Measurements from ENCODE around the gene VPS51. TPM values are rescaled to one million over a fixed set of nuclear protein-coding genes. Genes with fewer than 3 reads are reported as not detected.

VPS51 gene
- total and polyA plus RNA-seq, 9 of the 15 experiments (the other 6 are each of a cell fraction or from before 2014, with no cell fraction given), result 1.8 to 143 (median 46.8) TPM

- TF ChIP-seq ASH1L (IDR thresholded peaks at IDR 0.05; ENCODE audit: borderline replicate concordance, low read depth, partially characterized antibody) (no peak), SMARCA5 (IDR thresholded peaks at IDR 0.05) (no peak), NCOA4 (IDR thresholded peaks at IDR 0.05; ENCODE audit: partially characterized antibody) (no peak), ZNF23 (CRISPR knock-in tag; IDR thresholded peaks at IDR 0.05) (no peak), ID3 (CRISPR knock-in tag; IDR thresholded peaks at IDR 0.05) (no peak), ID3 (tag; IDR thresholded peaks at IDR 0.05) (no peak), MEF2D (tag; conservative IDR thresholded peaks at IDR 0.05; ENCODE audit: low read depth) (no peak), POU5F1 (IDR thresholded peaks at IDR 0.05; ENCODE audit: borderline replicate concordance, low read depth, low read length, partially characterized antibody) (no peak), SMC3 (conservative IDR thresholded peaks at IDR 0.05; ENCODE audit: insufficient read depth, low read depth, low read length) (peak; percentile 58; the same call in 1 of the 2 replicates), HNRNPLL (IDR thresholded peaks at IDR 0.05; ENCODE audit: low read depth, low read length, poor library complexity, severe bottlenecking) (no peak), PTBP1 (IDR thresholded peaks at IDR 0.05; ENCODE audit: low read depth, low read length) (no peak), TSHZ1 (CRISPR knock-in tag; IDR thresholded peaks at IDR 0.05) (no peak)
Observed at GRCh38 chr11:65078151-65078550, 17.9 kb upstream of the VPS51 start (continued).

Data from K562 (cell line).